GM12872 (cell line): Measurements from ENCODE around the gene KIAA0040.

ENCODE experiments used
- TF ChIP-seq, protein P1 (sequence below): IDR thresholded peaks from 3 replicates; pipeline ENCODE4 v1.5.1; 2011; ENCODE audit warnings: low read depth, mild to moderate bottlenecking, low read length, moderate library complexity; ENCODE audit not compliant: insufficient read depth

Gene KIAA0040

DNA sequence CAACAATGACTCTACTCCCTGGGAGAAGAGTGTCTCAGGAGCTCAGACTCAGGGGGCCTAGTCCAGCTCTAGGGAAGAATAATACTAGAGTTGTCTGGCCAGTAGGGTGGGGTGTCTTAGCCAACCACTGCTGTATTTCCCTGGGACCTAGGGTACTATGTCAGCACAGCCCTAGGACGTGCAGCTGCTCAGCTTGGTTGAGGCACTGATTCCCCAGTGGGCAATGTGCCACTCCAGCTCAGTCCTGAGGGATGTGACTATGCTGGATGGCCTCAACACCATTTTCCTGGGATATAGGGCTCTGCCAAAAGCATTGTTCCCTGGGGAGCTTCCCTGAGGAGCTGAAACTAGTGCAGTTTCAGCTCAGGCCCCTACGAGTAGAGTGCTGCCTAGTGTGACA lies 77.6 kb downstream of the KIAA0040 start:
- TF ChIP-seq, protein P1, sequence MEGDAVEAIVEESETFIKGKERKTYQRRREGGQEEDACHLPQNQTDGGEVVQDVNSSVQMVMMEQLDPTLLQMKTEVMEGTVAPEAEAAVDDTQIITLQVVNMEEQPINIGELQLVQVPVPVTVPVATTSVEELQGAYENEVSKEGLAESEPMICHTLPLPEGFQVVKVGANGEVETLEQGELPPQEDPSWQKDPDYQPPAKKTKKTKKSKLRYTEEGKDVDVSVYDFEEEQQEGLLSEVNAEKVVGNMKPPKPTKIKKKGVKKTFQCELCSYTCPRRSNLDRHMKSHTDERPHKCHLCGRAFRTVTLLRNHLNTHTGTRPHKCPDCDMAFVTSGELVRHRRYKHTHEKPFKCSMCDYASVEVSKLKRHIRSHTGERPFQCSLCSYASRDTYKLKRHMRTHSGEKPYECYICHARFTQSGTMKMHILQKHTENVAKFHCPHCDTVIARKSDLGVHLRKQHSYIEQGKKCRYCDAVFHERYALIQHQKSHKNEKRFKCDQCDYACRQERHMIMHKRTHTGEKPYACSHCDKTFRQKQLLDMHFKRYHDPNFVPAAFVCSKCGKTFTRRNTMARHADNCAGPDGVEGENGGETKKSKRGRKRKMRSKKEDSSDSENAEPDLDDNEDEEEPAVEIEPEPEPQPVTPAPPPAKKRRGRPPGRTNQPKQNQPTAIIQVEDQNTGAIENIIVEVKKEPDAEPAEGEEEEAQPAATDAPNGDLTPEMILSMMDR: no peak
